ENCODE results near the gene GPR61. TPM values are rescaled to one million over a fixed set of nuclear protein-coding genes. Genes with fewer than 3 reads are reported as not detected.
A peak's percentile ranks its signal among the peaks of the same experiment; 100 is the strongest.

GPR61 gene, protein sequence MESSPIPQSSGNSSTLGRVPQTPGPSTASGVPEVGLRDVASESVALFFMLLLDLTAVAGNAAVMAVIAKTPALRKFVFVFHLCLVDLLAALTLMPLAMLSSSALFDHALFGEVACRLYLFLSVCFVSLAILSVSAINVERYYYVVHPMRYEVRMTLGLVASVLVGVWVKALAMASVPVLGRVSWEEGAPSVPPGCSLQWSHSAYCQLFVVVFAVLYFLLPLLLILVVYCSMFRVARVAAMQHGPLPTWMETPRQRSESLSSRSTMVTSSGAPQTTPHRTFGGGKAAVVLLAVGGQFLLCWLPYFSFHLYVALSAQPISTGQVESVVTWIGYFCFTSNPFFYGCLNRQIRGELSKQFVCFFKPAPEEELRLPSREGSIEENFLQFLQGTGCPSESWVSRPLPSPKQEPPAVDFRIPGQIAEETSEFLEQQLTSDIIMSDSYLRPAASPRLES
- total RNA-seq: 10 to 100 TPM in 1 of 2 donors, 1 to 10 TPM in 1; 2.9 to 10.3 TPM
- 10 to 100 TPM in 1 of 2 donors, 1 to 10 TPM in 1; 8.0 to 11.9 TPM for polyA plus RNA-seq (ENCODE audit: insufficient read length in 2 of 2)
- long read RNA-seq, donor 1, partial matches to known transcripts: 6 of 7 reads
- long read RNA-seq, donor 1, other reads (novel, unspliced or antisense): 0 of 7 reads
- long read RNA-seq, donor 2: 0 reads
- long read RNA-seq, donor 3: 0 reads
- long read RNA-seq, donor 4, partial matches to known transcripts: 7 of 7 reads
- long read RNA-seq, donor 4, other reads (novel, unspliced or antisense): 0 of 7 reads

DNA sequence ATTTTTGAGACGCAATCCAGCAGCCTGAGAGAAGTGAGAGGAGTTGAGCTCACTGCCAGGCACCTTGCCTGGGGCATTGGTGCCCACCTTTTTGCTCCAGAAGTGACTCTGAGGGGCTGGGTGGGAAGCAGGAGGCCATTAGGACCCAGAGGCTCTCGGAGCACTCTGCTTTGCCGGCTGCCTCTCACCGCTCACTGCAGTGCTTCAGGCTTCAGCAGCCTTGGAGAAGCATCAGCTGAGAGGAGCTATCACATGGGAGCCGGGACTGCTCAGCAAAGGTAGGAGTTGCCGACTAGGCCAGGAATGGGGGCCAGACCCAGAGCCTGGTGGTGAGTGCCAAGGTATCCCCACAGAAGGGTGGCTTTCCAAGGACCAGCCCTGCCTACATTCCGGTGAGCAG, at the start of gene GPR61:
GPR61 (plus strand) TSS at position 197 of the 400 bp plus-strand sequence. CDS start 3,151 bp downstream, outside the sequence.
- Histone ChIP-seq H3K27me3 (ENCODE audit: control insufficient read depth, insufficient read depth, low read length) (no peaks in the 10 kb centered on the region), H3K36me3 (ENCODE audit: control insufficient read depth, insufficient read depth, low read length) (peaks cover 17% of the 10 kb centered on the region), H3K9me3 (ENCODE audit: control insufficient read depth, insufficient read depth, low read length) (no peaks in the 10 kb centered on the region), H3K4me1 (ENCODE audit: control insufficient read depth, insufficient read depth, low read length) (peaks cover 40% of the 10 kb centered on the region), H3K27ac (ENCODE audit: low read depth, low read length) (no peak within 1 kb of the TSS), H3K4me3 (ENCODE audit: low read depth, low read length) (peak within 1 kb of the TSS; percentile 13)
- peak in 2 of 6 donors; percentile 48 to 90 for DNase-seq (ENCODE audit: low read depth in 4 of 6, low spot score in 6 of 6)
- 32% methylated on average over 7 of the region's 7 CpGs for WGBS (ENCODE audit: insufficient coverage)

DNA sequence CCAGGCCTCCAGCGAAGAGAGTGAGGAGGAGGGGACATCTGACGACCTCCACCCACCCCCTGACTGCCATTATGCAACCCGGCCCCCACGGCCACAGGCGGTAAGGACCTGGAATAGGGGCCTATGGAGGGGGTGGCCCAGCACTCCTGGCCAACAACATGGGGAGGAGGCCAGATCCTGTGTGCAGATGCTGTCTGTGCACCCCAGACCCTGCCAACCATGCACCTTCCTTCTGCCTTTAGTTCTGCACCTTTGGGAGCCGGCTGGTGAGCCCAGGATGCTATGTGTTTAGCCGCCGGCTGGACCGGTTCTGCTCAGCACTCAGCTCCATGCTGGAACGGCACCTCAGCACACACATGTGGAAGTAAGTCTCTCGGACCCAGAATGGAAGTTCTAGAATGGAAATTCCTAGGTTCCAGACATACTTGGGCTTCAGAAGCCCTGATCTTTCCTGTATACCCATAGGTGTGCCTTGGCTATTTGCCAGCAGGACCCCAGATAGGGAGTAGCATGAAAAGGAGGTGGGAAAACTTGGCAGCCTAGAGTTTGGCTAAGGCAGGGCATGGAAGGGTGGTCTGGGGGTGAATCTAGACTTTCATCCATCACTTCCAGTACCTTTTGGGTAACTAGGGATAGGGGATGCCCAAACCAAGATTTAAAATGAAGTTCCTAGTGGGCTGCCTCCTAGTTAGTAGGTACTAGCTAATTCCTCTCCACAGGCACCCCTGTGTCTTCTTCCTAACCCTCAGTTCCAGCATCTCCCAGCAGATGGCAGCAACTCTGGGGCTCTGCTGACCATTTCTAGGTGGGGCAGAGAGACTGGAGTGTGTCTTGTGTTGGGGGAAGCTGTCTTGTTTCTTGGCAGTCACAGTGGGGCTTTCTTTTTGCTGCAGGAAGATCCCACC, 49.4 kb upstream of the GPR61 start:
- DNase-seq (ENCODE audit: low read depth in 4 of 6, low spot score in 6 of 6): peak in 2 of 6 donors; percentile 81 to 85
- WGBS (ENCODE audit: insufficient coverage): 98% methylated on average over 6 of the region's 11 CpGs
- Histone ChIP-seq H3K27ac (ENCODE audit: low read depth, low read length) (no peak overlapping the region), H3K27me3 (ENCODE audit: control insufficient read depth, insufficient read depth, low read length) (no peaks in the 10 kb centered on the region), H3K9me3 (ENCODE audit: control insufficient read depth, insufficient read depth, low read length) (no peaks in the 10 kb centered on the region), H3K4me3 (ENCODE audit: low read depth, low read length) (no peak overlapping the region), H3K36me3 (ENCODE audit: control insufficient read depth, insufficient read depth, low read length) (peaks cover 59% of the 10 kb centered on the region), H3K4me1 (ENCODE audit: control insufficient read depth, insufficient read depth, low read length) (peaks cover 32% of the 10 kb centered on the region)

DNA sequence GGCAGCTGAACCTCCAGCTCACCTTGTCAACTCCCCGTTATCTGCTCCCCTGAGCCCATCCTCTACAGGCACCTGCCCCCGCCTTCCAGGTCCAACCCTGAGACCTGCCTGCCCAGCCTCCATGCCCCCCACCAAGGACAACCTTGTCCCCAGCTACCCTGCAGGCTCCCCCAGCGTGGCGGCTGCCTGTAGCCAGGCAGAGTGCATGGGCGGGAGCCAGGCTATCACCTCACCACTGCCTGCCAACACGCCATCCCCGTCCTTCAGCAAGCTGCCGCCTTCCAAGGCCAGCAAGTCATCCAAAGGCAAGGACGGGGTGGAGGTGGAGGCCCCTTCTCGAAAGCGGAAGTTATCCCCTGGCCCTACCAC, 48.8 kb upstream of the GPR61 start:
- no peak for DNase-seq (ENCODE audit: low read depth in 4 of 6, low spot score in 6 of 6)
- Histone ChIP-seq H3K9me3 (ENCODE audit: control insufficient read depth, insufficient read depth, low read length) (no peaks in the 10 kb centered on the region), H3K4me1 (ENCODE audit: control insufficient read depth, insufficient read depth, low read length) (peaks cover 32% of the 10 kb centered on the region), H3K36me3 (ENCODE audit: control insufficient read depth, insufficient read depth, low read length) (peaks cover 63% of the 10 kb centered on the region), H3K4me3 (ENCODE audit: low read depth, low read length) (no peak overlapping the region), H3K27ac (ENCODE audit: low read depth, low read length) (no peak overlapping the region), H3K27me3 (ENCODE audit: control insufficient read depth, insufficient read depth, low read length) (no peaks in the 10 kb centered on the region)
- 88% methylated on average over 9 of the region's 11 CpGs for WGBS (ENCODE audit: insufficient coverage)

- no peak for DNase-seq (ENCODE audit: low read depth in 4 of 6, low spot score in 6 of 6)
- Histone ChIP-seq H3K4me1 (ENCODE audit: control insufficient read depth, insufficient read depth, low read length) (peaks cover 32% of the 10 kb centered on the region), H3K4me3 (ENCODE audit: low read depth, low read length) (no peak overlapping the region), H3K27me3 (ENCODE audit: control insufficient read depth, insufficient read depth, low read length) (no peaks in the 10 kb centered on the region), H3K36me3 (ENCODE audit: control insufficient read depth, insufficient read depth, low read length) (peaks cover 61% of the 10 kb centered on the region), H3K27ac (ENCODE audit: low read depth, low read length) (no peak overlapping the region), H3K9me3 (ENCODE audit: control insufficient read depth, insufficient read depth, low read length) (no peaks in the 10 kb centered on the region)
- 90% methylated on average over 8 of the region's 8 CpGs for WGBS (ENCODE audit: insufficient coverage)
Observed at GRCh38 chr1:109491372-109491771, 48.3 kb upstream of the GPR61 start.

- Histone ChIP-seq H3K27ac (ENCODE audit: low read depth, low read length) (no peak overlapping the region), H3K9me3 (ENCODE audit: control insufficient read depth, insufficient read depth, low read length) (no peaks in the 10 kb centered on the region), H3K4me1 (ENCODE audit: control insufficient read depth, insufficient read depth, low read length) (peaks cover 25% of the 10 kb centered on the region), H3K27me3 (ENCODE audit: control insufficient read depth, insufficient read depth, low read length) (no peaks in the 10 kb centered on the region), H3K4me3 (ENCODE audit: low read depth, low read length) (no peak overlapping the region), H3K36me3 (ENCODE audit: control insufficient read depth, insufficient read depth, low read length) (peaks cover 60% of the 10 kb centered on the region)
- WGBS (ENCODE audit: insufficient coverage): 93% methylated on average over 2 of the region's 4 CpGs
- DNase-seq (ENCODE audit: low read depth in 4 of 6, low spot score in 6 of 6): no peak
Observed at GRCh38 chr1:109492779-109493178, 46.9 kb upstream of the GPR61 start.

DNA sequence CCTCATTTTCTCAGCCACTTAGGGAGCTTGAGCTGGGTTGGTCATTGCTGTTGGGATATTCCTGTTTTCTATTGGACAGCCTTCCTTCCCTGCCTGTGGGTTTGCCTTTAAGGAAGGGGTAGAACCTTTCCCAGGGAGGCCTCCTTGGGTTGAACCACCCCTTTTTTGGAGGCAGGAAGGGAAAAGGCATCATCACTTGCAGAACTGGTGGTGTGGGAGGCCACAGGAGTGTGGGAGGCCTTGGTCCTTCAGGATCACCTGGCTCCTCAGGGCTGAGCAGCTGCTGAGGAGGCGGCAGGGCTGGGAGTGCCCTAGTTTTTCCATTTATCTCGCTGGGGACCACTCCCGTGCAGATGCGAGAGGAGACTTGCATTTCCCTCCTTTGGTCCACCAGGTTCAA, 46.4 kb upstream of the GPR61 start:
- no peaks in the 10 kb centered on the region for H3K27me3 ChIP-seq (ENCODE audit: control insufficient read depth, insufficient read depth, low read length)
- H3K9me3 ChIP-seq (ENCODE audit: control insufficient read depth, insufficient read depth, low read length): no peaks in the 10 kb centered on the region
- no peak for DNase-seq (ENCODE audit: low read depth in 4 of 6, low spot score in 6 of 6)
- no peak overlapping the region for H3K27ac ChIP-seq (ENCODE audit: low read depth, low read length)
- peaks cover 59% of the 10 kb centered on the region for H3K36me3 ChIP-seq (ENCODE audit: control insufficient read depth, insufficient read depth, low read length)
- peaks cover 30% of the 10 kb centered on the region for H3K4me1 ChIP-seq (ENCODE audit: control insufficient read depth, insufficient read depth, low read length)
- WGBS (ENCODE audit: insufficient coverage): 60% methylated on average over 2 of the region's 4 CpGs
- no peak overlapping the region for H3K4me3 ChIP-seq (ENCODE audit: low read depth, low read length)

- H3K9me3 ChIP-seq (ENCODE audit: control insufficient read depth, insufficient read depth, low read length): no peaks in the 10 kb centered on the region
- no peaks in the 10 kb centered on the region for H3K27me3 ChIP-seq (ENCODE audit: control insufficient read depth, insufficient read depth, low read length)
- under 1% methylated on average over 43 of the region's 44 CpGs for WGBS (ENCODE audit: insufficient coverage)
- DNase-seq (ENCODE audit: low read depth in 4 of 6, low spot score in 6 of 6): peak in 4 of 6 donors; percentile 62 to 95 (median 80)
- peaks cover 55% of the 10 kb centered on the region for H3K36me3 ChIP-seq (ENCODE audit: control insufficient read depth, insufficient read depth, low read length)
- peak within 1 kb of the TSS; percentile 91 for H3K4me3 ChIP-seq (ENCODE audit: low read depth, low read length)
- H3K4me1 ChIP-seq (ENCODE audit: control insufficient read depth, insufficient read depth, low read length): peaks cover 34% of the 10 kb centered on the region
- peak within 1 kb of the TSS; percentile 65 for H3K27ac ChIP-seq (ENCODE audit: low read depth, low read length)
Observed at GRCh38 chr1:109493805-109494539, 45.7 kb upstream of the GPR61 start, which contains the start of gene CYB561D1. TSS of gene CYB561D1 (plus strand) at chr1:109494094. CDS start at chr1:109494140, 46 bp downstream.

DNA sequence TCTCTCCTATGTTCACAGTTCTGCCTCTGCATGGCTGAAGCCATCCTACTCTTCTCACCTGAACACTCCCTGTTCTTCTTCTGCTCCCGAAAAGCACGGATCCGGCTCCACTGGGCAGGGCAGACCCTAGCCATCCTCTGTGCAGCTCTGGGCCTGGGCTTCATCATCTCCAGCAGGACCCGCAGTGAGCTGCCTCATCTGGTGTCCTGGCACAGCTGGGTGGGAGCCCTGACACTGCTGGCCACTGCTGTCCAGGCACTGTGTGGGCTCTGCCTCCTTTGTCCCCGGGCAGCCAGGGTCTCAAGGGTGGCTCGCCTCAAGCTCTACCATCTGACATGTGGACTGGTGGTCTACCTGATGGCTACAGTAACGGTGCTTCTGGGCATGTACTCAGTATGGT, 43.9 kb upstream of the GPR61 start:
- Histone ChIP-seq H3K9me3 (ENCODE audit: control insufficient read depth, insufficient read depth, low read length) (no peaks in the 10 kb centered on the region), H3K27me3 (ENCODE audit: control insufficient read depth, insufficient read depth, low read length) (no peaks in the 10 kb centered on the region), H3K27ac (ENCODE audit: low read depth, low read length) (no peak overlapping the region), H3K36me3 (ENCODE audit: control insufficient read depth, insufficient read depth, low read length) (peaks cover 45% of the 10 kb centered on the region), H3K4me3 (ENCODE audit: low read depth, low read length) (no peak overlapping the region), H3K4me1 (ENCODE audit: control insufficient read depth, insufficient read depth, low read length) (peaks cover 35% of the 10 kb centered on the region)
- no peak for DNase-seq (ENCODE audit: low read depth in 4 of 6, low spot score in 6 of 6)
- 97% methylated on average over 7 of the region's 7 CpGs for WGBS (ENCODE audit: insufficient coverage)

Measured in spinal cord (tissue), 10 donors.